Measurements from ENCODE around the gene GOLGA6A.

Gene GOLGA6A

DNA sequence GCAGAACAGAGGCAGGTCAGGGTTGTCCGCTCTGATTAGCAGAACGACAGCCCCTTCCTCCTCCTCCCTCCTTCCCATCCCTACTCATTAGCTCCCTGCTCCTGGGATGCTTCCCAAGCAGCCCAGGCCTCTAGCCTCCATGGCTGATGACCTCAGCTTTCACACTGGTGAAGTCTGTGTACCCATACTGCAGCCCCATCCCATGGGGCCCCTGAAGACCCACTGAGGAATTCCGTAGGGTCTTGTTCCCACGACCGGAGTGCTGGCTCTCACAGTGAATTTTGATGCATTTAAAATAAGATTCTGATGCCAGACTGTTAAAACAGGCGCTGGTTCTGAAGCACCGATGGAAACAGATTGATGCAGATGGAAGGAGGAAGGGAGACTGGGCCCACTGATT, 36.1 kb downstream of the GOLGA6A start:
- ATAC-seq (ENCODE audit: low read depth) (no peak), DNase-seq (ENCODE audit: low spot score) (no peak)
- Histone ChIP-seq H3K27ac (ENCODE audit: poor library complexity, severe bottlenecking) (no peak overlapping the region), H3K9me3 (ENCODE audit: severe bottlenecking) (no peaks in the 10 kb centered on the region), H3K36me3 (ENCODE audit: low read depth) (no peaks in the 10 kb centered on the region), H3K4me3 (ENCODE audit: severe bottlenecking) (no peak overlapping the region), H3K27me3 (ENCODE audit: insufficient read depth, poor library complexity, severe bottlenecking) (no peaks in the 10 kb centered on the region), H3K4me1 (ENCODE audit: insufficient read depth, poor library complexity, severe bottlenecking) (peaks cover 9% of the 10 kb centered on the region)
- TF ChIP-seq, protein P1, sequence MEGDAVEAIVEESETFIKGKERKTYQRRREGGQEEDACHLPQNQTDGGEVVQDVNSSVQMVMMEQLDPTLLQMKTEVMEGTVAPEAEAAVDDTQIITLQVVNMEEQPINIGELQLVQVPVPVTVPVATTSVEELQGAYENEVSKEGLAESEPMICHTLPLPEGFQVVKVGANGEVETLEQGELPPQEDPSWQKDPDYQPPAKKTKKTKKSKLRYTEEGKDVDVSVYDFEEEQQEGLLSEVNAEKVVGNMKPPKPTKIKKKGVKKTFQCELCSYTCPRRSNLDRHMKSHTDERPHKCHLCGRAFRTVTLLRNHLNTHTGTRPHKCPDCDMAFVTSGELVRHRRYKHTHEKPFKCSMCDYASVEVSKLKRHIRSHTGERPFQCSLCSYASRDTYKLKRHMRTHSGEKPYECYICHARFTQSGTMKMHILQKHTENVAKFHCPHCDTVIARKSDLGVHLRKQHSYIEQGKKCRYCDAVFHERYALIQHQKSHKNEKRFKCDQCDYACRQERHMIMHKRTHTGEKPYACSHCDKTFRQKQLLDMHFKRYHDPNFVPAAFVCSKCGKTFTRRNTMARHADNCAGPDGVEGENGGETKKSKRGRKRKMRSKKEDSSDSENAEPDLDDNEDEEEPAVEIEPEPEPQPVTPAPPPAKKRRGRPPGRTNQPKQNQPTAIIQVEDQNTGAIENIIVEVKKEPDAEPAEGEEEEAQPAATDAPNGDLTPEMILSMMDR (IDR thresholded peaks at IDR 0.05; ENCODE audit: poor library complexity, severe bottlenecking): no peak

- H3K4me1 ChIP-seq (ENCODE audit: insufficient read depth, poor library complexity, severe bottlenecking): peaks cover 4% of the 10 kb centered on the region
- no peaks in the 10 kb centered on the region for H3K36me3 ChIP-seq (ENCODE audit: low read depth)
- H3K27me3 ChIP-seq (ENCODE audit: insufficient read depth, poor library complexity, severe bottlenecking): no peaks in the 10 kb centered on the region
- H3K9me3 ChIP-seq (ENCODE audit: severe bottlenecking): no peaks in the 10 kb centered on the region
- DNase-seq (ENCODE audit: low spot score) (no peak), ATAC-seq (ENCODE audit: low read depth) (no peak)
- no peak overlapping the region for H3K27ac ChIP-seq (ENCODE audit: poor library complexity, severe bottlenecking)
- TF ChIP-seq, protein P1 (IDR thresholded peaks at IDR 0.05; ENCODE audit: poor library complexity, severe bottlenecking): no peak
- H3K4me3 ChIP-seq (ENCODE audit: severe bottlenecking): no peak overlapping the region
Measured at GRCh38 chr15:74045636-74046274, 36.6 kb downstream of the GOLGA6A start.

DNA sequence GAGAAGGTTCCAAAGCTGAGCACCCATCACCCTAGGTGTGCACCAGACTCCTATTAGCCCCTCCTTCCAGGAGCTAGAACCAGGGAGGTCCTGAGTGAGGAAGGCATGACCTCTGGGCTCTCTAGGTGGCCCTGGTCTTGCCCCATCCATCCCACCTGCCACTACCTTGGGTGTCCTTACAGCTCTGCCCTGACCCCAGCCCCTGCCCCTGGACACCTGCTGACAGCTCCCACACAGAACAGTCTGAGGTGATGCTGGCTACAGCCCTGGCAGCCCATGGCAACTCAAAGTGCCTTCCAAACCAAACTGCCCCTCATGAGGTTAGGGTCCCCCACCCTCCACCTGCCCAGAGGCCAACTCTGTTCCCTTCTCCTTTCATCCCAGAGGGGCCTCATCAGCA, 37.2 kb downstream of the GOLGA6A start:
- TF ChIP-seq, protein P1 (IDR thresholded peaks at IDR 0.05; ENCODE audit: poor library complexity, severe bottlenecking): no peak
- ATAC-seq (ENCODE audit: low read depth) (0 out of 3 replicates have a peak, but pooled peaks have one; percentile 5), DNase-seq (ENCODE audit: low spot score) (no peak)
- Histone ChIP-seq H3K36me3 (ENCODE audit: low read depth) (no peaks in the 10 kb centered on the region), H3K27ac (ENCODE audit: poor library complexity, severe bottlenecking) (no peak overlapping the region), H3K9me3 (ENCODE audit: severe bottlenecking) (no peaks in the 10 kb centered on the region), H3K4me1 (ENCODE audit: insufficient read depth, poor library complexity, severe bottlenecking) (no peaks in the 10 kb centered on the region), H3K27me3 (ENCODE audit: insufficient read depth, poor library complexity, severe bottlenecking) (no peaks in the 10 kb centered on the region), H3K4me3 (ENCODE audit: severe bottlenecking) (no peak overlapping the region)

GRCh38 chr15:74044267-74045110, 37.9 kb downstream of the GOLGA6A start:
- Histone ChIP-seq H3K27ac (ENCODE audit: poor library complexity, severe bottlenecking) (no peak overlapping the region), H3K36me3 (ENCODE audit: low read depth) (no peaks in the 10 kb centered on the region), H3K27me3 (ENCODE audit: insufficient read depth, poor library complexity, severe bottlenecking) (no peaks in the 10 kb centered on the region), H3K4me1 (ENCODE audit: insufficient read depth, poor library complexity, severe bottlenecking) (no peaks in the 10 kb centered on the region), H3K4me3 (ENCODE audit: severe bottlenecking) (no peak overlapping the region), H3K9me3 (ENCODE audit: severe bottlenecking) (no peaks in the 10 kb centered on the region)
- no peak for ATAC-seq (ENCODE audit: low read depth)
- TF ChIP-seq, protein P1 (IDR thresholded peaks at IDR 0.05; ENCODE audit: poor library complexity, severe bottlenecking): no peak
- DNase-seq (ENCODE audit: low spot score): no peak

Measured in RWPE2 (cell line).